ENCODE data around the gene TSPYL1.
A peak's percentile ranks its signal among the peaks of the same experiment; 100 is the strongest.

The TSPYL1 gene

GRCh38 chr6:116254297-116255056, 25.3 kb downstream of the TSPYL1 start:
- Histone ChIP-seq H3K36me3 (ENCODE audit: insufficient read depth, low read depth, low read length) (peaks cover 9% of the 10 kb centered on the region; the same call in 1 of the 2 replicates), H3K9me3 (ENCODE audit: insufficient read depth, low read depth, low read length) (no peaks in the 10 kb centered on the region), H3K4me3 (ENCODE audit: low read length) (peak overlapping the region; percentile 86), H3K9ac (ENCODE audit: low read depth, low read length) (peak overlapping the region; percentile 96), H3K27me3 (ENCODE audit: insufficient read depth, low read length) (no peaks in the 10 kb centered on the region), H3K27ac (ENCODE audit: low read length) (peak overlapping the region; percentile 91), H3K4me1 (ENCODE audit: insufficient read depth, low read length) (peaks cover 33% of the 10 kb centered on the region)

DNA sequence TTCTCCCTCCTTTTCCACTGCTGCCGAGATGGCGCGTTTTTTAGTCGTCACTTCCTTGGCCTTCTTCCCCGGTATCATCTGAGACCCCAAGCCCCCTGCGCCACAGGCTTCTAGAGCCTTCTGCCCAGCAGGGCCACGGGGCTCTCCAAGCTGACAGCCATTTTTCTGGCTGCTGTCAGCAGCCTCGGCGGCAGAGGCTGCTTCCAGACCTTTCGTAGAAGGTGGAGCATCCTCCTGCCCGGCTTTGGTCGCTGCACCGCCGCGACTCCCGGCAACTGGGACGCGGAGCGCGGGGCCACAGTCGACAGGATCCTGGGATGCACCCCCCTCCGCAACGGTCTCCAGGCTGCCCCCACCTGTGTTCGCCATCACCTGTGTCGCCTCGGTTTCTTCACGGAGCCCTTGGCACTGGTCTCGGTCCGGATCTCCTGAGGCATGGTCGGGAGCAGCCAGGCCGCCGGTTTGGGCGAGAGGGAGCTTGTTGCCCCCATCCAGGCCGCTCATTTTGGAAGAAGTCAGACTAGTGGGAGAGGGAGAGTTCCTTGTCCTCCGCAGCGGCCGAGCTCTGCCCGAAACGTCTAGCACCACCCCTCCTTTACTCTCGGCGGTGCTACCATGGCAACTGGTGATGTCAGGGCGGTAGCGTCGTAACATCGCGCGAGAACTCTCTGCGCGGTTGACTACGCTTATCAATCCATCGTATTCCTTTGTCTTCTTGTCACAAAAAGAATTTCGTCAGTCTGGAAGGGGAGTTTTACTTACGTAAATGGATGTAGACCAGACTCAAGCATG, 26.0 kb downstream of the TSPYL1 start, which contains the start of gene TSPYL4:
TSS of gene TSPYL4 (minus strand) at position 571 of the 792 bp plus-strand sequence. CDS start at position 504, 67 bp downstream.
- H3K4me1 ChIP-seq (ENCODE audit: insufficient read depth, low read length), result peaks cover 33% of the 10 kb centered on the region

DNA sequence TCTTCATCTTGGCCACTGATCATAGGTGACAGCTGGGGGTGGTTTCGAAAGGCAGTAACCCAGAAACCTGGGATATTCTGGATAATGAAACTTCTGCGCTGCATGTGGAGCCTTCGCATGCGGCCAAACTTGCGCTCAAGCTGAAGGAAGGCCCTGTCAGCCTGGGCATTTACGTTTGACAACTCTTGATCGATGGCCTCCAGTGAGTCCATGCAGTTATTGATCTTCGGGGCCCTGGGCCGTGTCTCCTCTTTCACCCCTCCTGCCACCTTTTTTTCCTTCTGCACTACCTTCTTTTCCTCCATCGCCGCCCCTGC, 26.6 kb downstream of the TSPYL1 start:
- Histone ChIP-seq H3K36me3 (ENCODE audit: insufficient read depth, low read depth, low read length) (peaks cover 9% of the 10 kb centered on the region; the same call in 1 of the 2 replicates), H3K4me3 (ENCODE audit: low read length) (peak overlapping the region; percentile 86), H3K9ac (ENCODE audit: low read depth, low read length) (peak overlapping the region; percentile 96; the same call in 1 of the 2 replicates), H3K27ac (ENCODE audit: low read length) (no peak overlapping the region), H3K4me1 (ENCODE audit: insufficient read depth, low read length) (peaks cover 33% of the 10 kb centered on the region), H3K9me3 (ENCODE audit: insufficient read depth, low read depth, low read length) (no peaks in the 10 kb centered on the region), H3K27me3 (ENCODE audit: insufficient read depth, low read length) (no peaks in the 10 kb centered on the region)

More for the DNA sequence above, 26.0 kb downstream of the TSPYL1 start, which contains the start of gene TSPYL4:
- H3K9me3 ChIP-seq (ENCODE audit: insufficient read depth, low read depth, low read length), result no peaks in the 10 kb centered on the region
- H3K27me3 ChIP-seq (ENCODE audit: insufficient read depth, low read length), result no peaks in the 10 kb centered on the region
- peak within 1 kb of the TSS; percentile 96 for H3K9ac ChIP-seq (ENCODE audit: low read depth, low read length)
- peaks cover 9% of the 10 kb centered on the region; the same call in 1 of the 2 replicates for H3K36me3 ChIP-seq (ENCODE audit: insufficient read depth, low read depth, low read length)
- peak within 1 kb of the TSS; percentile 91 for H3K27ac ChIP-seq (ENCODE audit: low read length)
- H3K4me3 ChIP-seq (ENCODE audit: low read length), result peak within 1 kb of the TSS; percentile 86

GRCh38 chr6:116251568-116252384, 28.0 kb downstream of the TSPYL1 start:
- Histone ChIP-seq H3K36me3 (ENCODE audit: insufficient read depth, low read depth, low read length) (peaks cover 9% of the 10 kb centered on the region; the same call in 1 of the 2 replicates), H3K4me3 (ENCODE audit: low read length) (peak overlapping the region; percentile 86), H3K4me1 (ENCODE audit: insufficient read depth, low read length) (peaks cover 33% of the 10 kb centered on the region), H3K9me3 (ENCODE audit: insufficient read depth, low read depth, low read length) (no peaks in the 10 kb centered on the region), H3K27ac (ENCODE audit: low read length) (no peak overlapping the region), H3K27me3 (ENCODE audit: insufficient read depth, low read length) (no peaks in the 10 kb centered on the region), H3K9ac (ENCODE audit: low read depth, low read length) (peak overlapping the region; percentile 38; the same call in 1 of the 2 replicates)

DNA sequence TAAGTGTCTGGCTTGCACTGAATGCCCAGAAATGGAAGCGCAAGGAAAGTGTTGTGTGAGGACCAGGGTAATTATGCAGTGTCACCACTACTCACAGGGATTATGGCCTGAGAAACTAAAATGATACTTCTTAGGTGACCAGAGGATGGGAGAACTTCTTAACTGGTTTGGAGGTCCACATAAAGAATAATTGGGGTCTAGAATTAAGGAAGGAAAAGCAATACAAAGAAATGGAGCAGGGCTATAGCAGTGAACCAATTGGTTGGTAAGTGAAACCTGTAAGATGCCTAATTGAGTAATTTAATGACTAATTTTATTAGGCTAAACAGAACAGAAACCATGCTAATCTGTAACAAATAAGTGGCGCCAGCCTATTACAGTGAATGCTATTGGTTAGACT, 31.2 kb downstream of the TSPYL1 start:
- H3K9ac ChIP-seq (ENCODE audit: low read depth, low read length), result no peak overlapping the region
- H3K27ac ChIP-seq (ENCODE audit: low read length), result no peak overlapping the region
- H3K4me3 ChIP-seq (ENCODE audit: low read length), result no peak overlapping the region
- no peaks in the 10 kb centered on the region for H3K9me3 ChIP-seq (ENCODE audit: insufficient read depth, low read depth, low read length)
- peaks cover 19% of the 10 kb centered on the region; the same call in 1 of the 2 replicates for H3K36me3 ChIP-seq (ENCODE audit: insufficient read depth, low read depth, low read length)
- no peaks in the 10 kb centered on the region for H3K27me3 ChIP-seq (ENCODE audit: insufficient read depth, low read length)
- peaks cover 27% of the 10 kb centered on the region for H3K4me1 ChIP-seq (ENCODE audit: insufficient read depth, low read length)

DNA sequence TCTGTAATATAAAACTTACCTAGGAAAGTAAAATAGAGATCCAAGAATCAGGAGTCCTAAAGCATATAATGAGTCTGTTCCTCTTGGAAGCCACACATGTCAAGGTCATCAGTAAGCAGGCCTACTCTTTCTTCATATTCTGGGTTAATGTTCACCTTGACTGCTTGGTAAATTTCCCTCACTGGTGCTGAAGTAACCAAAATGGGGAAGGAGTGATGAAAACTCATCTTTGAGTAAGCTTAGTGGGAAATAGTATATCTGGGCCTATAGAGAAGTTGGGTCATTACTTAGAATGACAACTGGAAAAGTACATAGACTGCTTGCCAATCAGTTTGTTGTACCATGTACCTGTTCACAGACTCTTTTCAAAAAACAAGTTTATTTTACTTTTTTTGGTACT, 32.4 kb downstream of the TSPYL1 start:
- Histone ChIP-seq H3K9ac (ENCODE audit: low read depth, low read length) (no peak overlapping the region), H3K27me3 (ENCODE audit: insufficient read depth, low read length) (no peaks in the 10 kb centered on the region), H3K36me3 (ENCODE audit: insufficient read depth, low read depth, low read length) (peaks cover 16% of the 10 kb centered on the region; the same call in 1 of the 2 replicates), H3K4me1 (ENCODE audit: insufficient read depth, low read length) (peaks cover 19% of the 10 kb centered on the region), H3K27ac (ENCODE audit: low read length) (no peak overlapping the region), H3K4me3 (ENCODE audit: low read length) (no peak overlapping the region), H3K9me3 (ENCODE audit: insufficient read depth, low read depth, low read length) (no peaks in the 10 kb centered on the region)

GRCh38 chr6:116246089-116246488, 33.6 kb downstream of the TSPYL1 start:
- Histone ChIP-seq H3K4me1 (ENCODE audit: insufficient read depth, low read length) (peaks cover 11% of the 10 kb centered on the region), H3K27me3 (ENCODE audit: insufficient read depth, low read length) (no peaks in the 10 kb centered on the region), H3K36me3 (ENCODE audit: insufficient read depth, low read depth, low read length) (peaks cover 11% of the 10 kb centered on the region; the same call in 1 of the 2 replicates), H3K27ac (ENCODE audit: low read length) (no peak overlapping the region), H3K9ac (ENCODE audit: low read depth, low read length) (no peak overlapping the region), H3K4me3 (ENCODE audit: low read length) (no peak overlapping the region), H3K9me3 (ENCODE audit: insufficient read depth, low read depth, low read length) (no peaks in the 10 kb centered on the region)

DNA sequence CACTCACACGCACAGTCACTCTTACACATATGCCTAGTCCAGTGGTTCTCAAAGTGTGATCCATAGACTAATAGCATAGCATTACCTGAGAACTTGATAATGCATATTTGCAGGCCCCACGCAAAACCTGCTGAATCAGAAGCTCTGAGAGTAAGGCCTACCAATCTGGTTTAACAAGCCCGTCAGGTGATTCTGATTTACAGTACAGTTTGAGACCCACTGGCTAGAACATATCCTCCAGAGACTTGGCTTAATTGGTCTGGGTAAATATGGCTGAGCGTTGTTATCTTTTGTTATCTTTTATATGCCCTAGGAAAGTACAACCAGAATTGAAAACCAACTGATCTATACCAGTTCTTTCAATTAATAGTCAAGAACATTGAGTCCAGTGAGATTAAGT, 35.4 kb downstream of the TSPYL1 start:
- Histone ChIP-seq H3K4me3 (ENCODE audit: low read length) (no peak overlapping the region), H3K9ac (ENCODE audit: low read depth, low read length) (no peak overlapping the region), H3K36me3 (ENCODE audit: insufficient read depth, low read depth, low read length) (peaks cover 19% of the 10 kb centered on the region; the same call in 1 of the 2 replicates), H3K27me3 (ENCODE audit: insufficient read depth, low read length) (no peaks in the 10 kb centered on the region), H3K4me1 (ENCODE audit: insufficient read depth, low read length) (no peaks in the 10 kb centered on the region), H3K27ac (ENCODE audit: low read length) (no peak overlapping the region), H3K9me3 (ENCODE audit: insufficient read depth, low read depth, low read length) (no peaks in the 10 kb centered on the region)

- Histone ChIP-seq H3K4me1 (ENCODE audit: insufficient read depth, low read length) (no peaks in the 10 kb centered on the region), H3K9ac (ENCODE audit: low read depth, low read length) (no peak overlapping the region), H3K9me3 (ENCODE audit: insufficient read depth, low read depth, low read length) (no peaks in the 10 kb centered on the region), H3K27ac (ENCODE audit: low read length) (no peak overlapping the region), H3K27me3 (ENCODE audit: insufficient read depth, low read length) (no peaks in the 10 kb centered on the region), H3K4me3 (ENCODE audit: low read length) (no peak overlapping the region), H3K36me3 (ENCODE audit: insufficient read depth, low read depth, low read length) (peaks cover 34% of the 10 kb centered on the region)
These were observed 39.9 kb downstream of the TSPYL1 start for GRCh38 chr6:116239856-116240255.

- Histone ChIP-seq H3K9me3 (ENCODE audit: insufficient read depth, low read depth, low read length) (no peaks in the 10 kb centered on the region), H3K27me3 (ENCODE audit: insufficient read depth, low read length) (no peaks in the 10 kb centered on the region), H3K4me3 (ENCODE audit: low read length) (no peak overlapping the region), H3K9ac (ENCODE audit: low read depth, low read length) (no peak overlapping the region), H3K36me3 (ENCODE audit: insufficient read depth, low read depth, low read length) (peaks cover 28% of the 10 kb centered on the region), H3K4me1 (ENCODE audit: insufficient read depth, low read length) (no peaks in the 10 kb centered on the region), H3K27ac (ENCODE audit: low read length) (no peak overlapping the region)
These were observed 40.5 kb downstream of the TSPYL1 start for GRCh38 chr6:116239256-116239655.

DNA sequence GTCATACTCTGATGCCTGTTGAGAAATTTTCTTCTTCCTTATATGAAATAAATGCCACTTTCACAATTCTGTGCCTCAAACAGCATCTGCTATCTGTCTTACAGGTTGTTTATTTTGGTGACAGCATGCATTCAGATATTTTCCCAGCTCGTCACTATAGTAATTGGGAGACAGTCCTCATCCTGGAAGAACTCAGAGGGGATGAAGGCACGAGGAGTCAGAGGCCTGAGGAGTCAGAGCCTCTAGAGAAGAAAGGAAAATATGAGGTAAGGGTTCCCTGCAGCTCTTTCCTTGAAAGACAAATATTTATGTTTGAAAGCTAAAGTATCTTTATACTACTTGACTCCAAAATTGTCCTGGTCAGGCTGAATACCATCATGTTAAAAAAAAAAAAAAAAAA, 41.6 kb downstream of the TSPYL1 start:
- Histone ChIP-seq H3K4me3 (ENCODE audit: low read length) (no peak overlapping the region), H3K9me3 (ENCODE audit: insufficient read depth, low read depth, low read length) (no peaks in the 10 kb centered on the region), H3K27me3 (ENCODE audit: insufficient read depth, low read length) (no peaks in the 10 kb centered on the region), H3K36me3 (ENCODE audit: insufficient read depth, low read depth, low read length) (peaks cover 26% of the 10 kb centered on the region), H3K27ac (ENCODE audit: low read length) (no peak overlapping the region), H3K9ac (ENCODE audit: low read depth, low read length) (no peak overlapping the region), H3K4me1 (ENCODE audit: insufficient read depth, low read length) (no peaks in the 10 kb centered on the region)
